GM21360 (cell line): ENCODE results near the gene RNF130.

Source experiments
- ATAC-seq: cut with Tn5 transposase; IDR thresholded peaks from one replicate; pipeline ENCODE4 v1.9.1; 2021; ENCODE audit warnings: mild to moderate bottlenecking, moderate library complexity; ENCODE audit not compliant: unreplicated experiment

Gene RNF130

GRCh38 chr5:179920175-179920574 lies 151.4 kb downstream of the RNF130 start:
- ATAC-seq: no peak

- ATAC-seq: no peak
Observed at GRCh38 chr5:179919487-179920060, 152.0 kb downstream of the RNF130 start.

- no peak for ATAC-seq
Observed at GRCh38 chr5:179918742-179919486, 152.6 kb downstream of the RNF130 start.

GRCh38 chr5:179916523-179916922 lies 155.0 kb downstream of the RNF130 start:
- no peak for ATAC-seq

- ATAC-seq: no peak
Observed at GRCh38 chr5:179915406-179915935, 156.1 kb downstream of the RNF130 start.

GRCh38 chr5:179914032-179914755 lies 157.4 kb downstream of the RNF130 start:
- ATAC-seq: no peak

GRCh38 chr5:179913461-179913860 lies 158.1 kb downstream of the RNF130 start:
- no peak for ATAC-seq

GRCh38 chr5:179912951-179913350 lies 158.6 kb downstream of the RNF130 start:
- ATAC-seq: no peak

GRCh38 chr5:179912386-179912785 lies 159.2 kb downstream of the RNF130 start:
- ATAC-seq: no peak

- no peak for ATAC-seq
Observed at GRCh38 chr5:179909224-179909623, 162.3 kb downstream of the RNF130 start.

GRCh38 chr5:179908528-179908927 lies 163.0 kb downstream of the RNF130 start:
- ATAC-seq: no peak

GRCh38 chr5:179907556-179908324 lies 163.8 kb downstream of the RNF130 start, which contains the start of gene TBC1D9B:
Gene TBC1D9B, minus strand, starts transcription at chr5:179907897. Its CDS starts 76 bp downstream, at chr5:179907821.
- ATAC-seq: peak; percentile 85

- ATAC-seq: no peak
Observed at GRCh38 chr5:179906795-179907555, 164.6 kb downstream of the RNF130 start.

- no peak for ATAC-seq
Observed at GRCh38 chr5:179906294-179906794, 165.2 kb downstream of the RNF130 start.

GRCh38 chr5:179905161-179905560 lies 166.4 kb downstream of the RNF130 start:
- ATAC-seq: no peak
